Stimulated activated CD4-positive, alpha-beta T cell treated with anti-CD3 and anti-CD28 coated beads, Interleukin-1b, Interleukin-23, amount 100 ng/mL, for 24 hours (primary cell): ENCODE data around the gene PMP22.
"Not testable (repeated sequence)": the region's sequence is repeated elsewhere in the genome, so short reads cannot be mapped to it uniquely, and the experiment has no call there.

Source experiments
- DNase-seq, 4 experiments: peaks; one replicate each; pipeline ENCODE4 v3.0.0-alpha.2; 2020; ENCODE audit warnings: low read depth in 4 of 4, low spot score in 1 of 4

Gene PMP22

GRCh38 chr17:15220785-15221184, 44.3 kb downstream of the PMP22 start:
- DNase-seq = no peak

- no peak for DNase-seq
These were observed 48.6 kb downstream of the PMP22 start for GRCh38 chr17:15216481-15216880.

GRCh38 chr17:15213381-15214087, 51.6 kb downstream of the PMP22 start:
- no peak for DNase-seq

GRCh38 chr17:15210247-15210646, 54.9 kb downstream of the PMP22 start:
- no peak for DNase-seq

GRCh38 chr17:15203062-15203461, 62.1 kb downstream of the PMP22 start:
- not testable (repeated sequence) for DNase-seq

DNA sequence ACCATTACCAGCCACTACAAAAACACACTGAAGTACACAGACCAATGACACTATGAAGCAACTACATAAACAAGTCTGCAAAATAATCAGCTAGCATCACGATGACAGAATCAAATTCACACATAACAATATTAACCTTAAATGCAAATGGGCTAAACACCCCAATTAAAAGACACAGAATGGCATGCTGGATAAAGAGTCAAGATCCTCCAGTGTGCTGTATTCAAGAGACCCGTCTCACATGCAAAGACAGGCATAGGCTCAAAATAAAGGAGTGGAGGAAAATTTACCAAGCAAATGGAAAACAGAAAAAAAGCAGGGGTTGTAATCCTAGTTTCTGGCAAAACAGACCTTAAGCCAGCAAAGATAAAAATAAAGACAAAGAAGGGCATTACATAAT, 64.6 kb downstream of the PMP22 start:
- DNase-seq = not testable (repeated sequence)

DNA sequence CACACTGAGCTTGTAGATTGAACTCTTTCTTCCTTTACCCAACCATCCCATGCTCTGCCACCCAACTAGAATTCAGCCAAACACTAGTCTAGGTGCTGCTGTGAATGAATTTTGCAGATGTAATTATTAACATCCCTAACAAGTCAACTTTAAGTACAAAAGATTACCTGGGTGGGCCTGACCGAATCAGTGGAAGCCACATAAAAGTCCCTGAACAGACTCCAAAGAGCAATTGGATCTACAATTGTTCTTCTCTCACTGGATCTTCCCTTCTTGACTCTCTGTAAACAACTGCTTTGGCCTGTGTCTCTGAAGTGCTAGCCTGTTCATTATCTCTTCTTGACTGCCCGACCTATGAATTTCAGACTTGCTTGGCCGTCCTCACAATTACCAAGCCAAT, 67.9 kb downstream of the PMP22 start:
- DNase-seq = no peak

GRCh38 chr17:15194859-15195277, 70.3 kb downstream of the PMP22 start:
- DNase-seq = no peak

DNA sequence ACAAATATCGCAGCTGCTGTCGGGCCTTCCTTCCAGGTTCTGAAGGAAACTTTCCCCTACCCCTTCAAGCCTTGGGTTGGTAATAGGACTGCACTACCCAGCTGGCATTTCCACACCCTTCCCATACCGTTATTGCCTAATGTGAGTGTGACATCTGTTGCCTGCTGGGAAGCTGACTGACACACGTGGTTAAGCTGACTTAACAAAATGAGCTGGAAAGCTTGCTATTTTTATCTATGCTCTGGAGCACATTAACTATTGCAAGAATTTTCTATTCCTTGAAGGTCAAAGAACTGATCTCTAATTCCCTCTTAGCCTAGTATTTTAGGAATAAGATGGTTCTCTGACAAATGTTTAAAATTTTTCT, 79.5 kb downstream of the PMP22 start:
- no peak for DNase-seq

DNA sequence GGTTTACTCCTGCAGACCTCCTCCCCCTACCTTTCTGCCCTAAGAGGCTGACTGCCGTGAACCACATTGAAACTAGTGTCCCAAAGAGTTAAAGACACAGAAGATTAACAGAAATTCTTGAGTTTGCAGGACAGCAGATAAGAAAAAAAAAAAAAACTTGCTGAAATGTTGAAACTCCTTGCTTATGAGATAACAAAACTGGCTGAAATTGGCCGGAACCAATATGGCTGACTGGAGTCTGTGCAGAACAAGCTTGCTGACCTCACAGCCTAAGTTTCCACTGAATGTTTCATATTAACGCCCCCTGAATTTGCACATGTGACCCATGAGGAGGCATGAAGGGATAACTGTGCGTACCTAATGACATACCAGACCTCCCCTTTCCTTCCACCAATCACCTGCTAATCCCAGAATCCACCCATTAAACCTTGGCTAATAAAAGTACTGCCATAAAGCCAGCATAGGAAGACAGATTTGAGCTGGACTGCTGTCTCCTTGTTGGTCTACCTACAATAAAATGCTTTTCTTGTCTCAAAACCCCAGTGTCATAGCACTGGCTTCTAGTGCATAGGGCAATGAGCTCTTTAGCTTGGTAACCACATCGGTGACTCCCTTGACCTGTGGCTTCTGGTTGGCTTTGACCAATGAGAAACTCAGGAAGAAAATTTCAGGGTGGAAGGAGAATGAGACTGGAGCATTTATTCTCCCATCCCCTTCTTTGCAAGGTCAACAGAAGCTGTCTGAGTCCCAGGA, 80.1 kb downstream of the PMP22 start:
- DNase-seq = no peak

GRCh38 chr17:15181816-15182215, 83.3 kb downstream of the PMP22 start:
- no peak for DNase-seq

GRCh38 chr17:15181333-15181732, 83.8 kb downstream of the PMP22 start:
- no peak for DNase-seq

- DNase-seq = no peak
These were observed 85.0 kb downstream of the PMP22 start for GRCh38 chr17:15180121-15180561.
